HepG2 (cell line): Measurements from ENCODE around the gene RAD21L1. TPM values are rescaled to one million over a fixed set of nuclear protein-coding genes. Genes with fewer than 3 reads are reported as not detected.

Source experiments
- ATAC-seq: fragments of 200-7000 bp; cut with Tn5 transposase; 3 replicates; pipeline ENCODE4 v1.9.1; 2020; ENCODE audit warnings: mild to moderate bottlenecking, moderate library complexity
- BruUV-seq: library from RNA; stranded (reverse); fragments of 400-500 nt; replicated peaks from 2 replicates; lab custom pipeline; 2021; lab: Mats Ljungman, UMichigan
- CTCF ChIA-PET: fragments of 300-600 bp; formaldehyde crosslinking; extraction: SDS; loops from one replicate; lab custom pipeline; 2021; ENCODE audit warnings: low total read pairs, inconsistent platforms, low intra/inter-chr PET ratio; lab: Yijun Ruan, JAX
- POLR2A ChIA-PET: fragments of 350-600 bp; sonication (Branson Sonifier 250); formaldehyde crosslinking; loops from one replicate; lab custom pipeline; 2020; ENCODE audit warnings: antibody characterized with exemption, inconsistent platforms; lab: Yijun Ruan, JAX
- DNase-seq: peaks from one replicate; pipeline ENCODE4 v3.0.0-alpha.2; 2015; ENCODE audit warnings: low spot score
- FAIRE-seq: peaks from 3 replicates; lab custom pipeline; 2011; peaks lifted over from hg19 to GRCh38; lab: Jason Lieb, UNC
- H2AFZ ChIP-seq: one replicate; pipeline ENCODE4 v1.6.1; 2011; ENCODE audit warnings: low read length, inconsistent platforms
- H3K27ac ChIP-seq: fragments of 300-600 bp; 3 replicates; pipeline ENCODE4 v1.8.0; 2011; ENCODE audit warnings: mixed run types, mild to moderate bottlenecking, mixed read lengths, low read length, inconsistent platforms; ENCODE audit not compliant: insufficient read depth; ENCODE audit errors: extremely low read length
- H3K27me3 ChIP-seq, 2 experiments: fragments of 200-600 bp in 1 of 2; 2 replicates in 1 of 2; 3 replicates in 1 of 2; pipeline versions ENCODE4 v1.6.0 to v1.8.0; 2011; ENCODE audit warnings: low read length in 2 of 2, mild to moderate bottlenecking in 2 of 2, moderate library complexity in 2 of 2, inconsistent platforms in 1 of 2; ENCODE audit not compliant: insufficient read depth in 2 of 2, control insufficient read depth in 1 of 2
- H3K36me3 ChIP-seq, 2 experiments: fragments of 200-600 bp in 1 of 2; replicated peaks in 1 of 2; 2 replicates in 1 of 2; 3 replicates in 1 of 2; pipeline versions ENCODE4 v1.5.1 to v1.8.0; 2011; ENCODE audit warnings: low read length in 2 of 2, inconsistent platforms in 1 of 2; ENCODE audit not compliant: insufficient read depth in 2 of 2, control insufficient read depth in 1 of 2
- H3K4me1 ChIP-seq: 2 replicates; pipeline ENCODE4 v1.5.1; 2012; ENCODE audit warnings: low read length, inconsistent platforms; ENCODE audit not compliant: insufficient read depth
- H3K4me2 ChIP-seq: 2 replicates; pipeline ENCODE4 v1.6.0; 2011; ENCODE audit warnings: low read depth, low read length, inconsistent platforms
- H3K4me3 ChIP-seq, 3 experiments: fragments of 200-600 bp in 1 of 3; sonication (generic), shearing (Covaris generic) in 1 of 3; replicated peaks in 1 of 3; 2 replicates each; pipeline ENCODE4 v1.5.1; 2011 to 2016; ENCODE audit warnings: low read length in 3 of 3, inconsistent platforms in 2 of 3, low read depth in 2 of 3, mild to moderate bottlenecking in 2 of 3, control low read depth in 1 of 3, mixed read lengths in 1 of 3; ENCODE audit not compliant: insufficient read depth in 1 of 3
- H3K79me2 ChIP-seq: one replicate; pipeline ENCODE4 v1.6.1; 2011; ENCODE audit warnings: low read length, inconsistent platforms; ENCODE audit not compliant: insufficient read depth
- H3K9ac ChIP-seq: 2 replicates; pipeline ENCODE4 v1.6.0; 2011; ENCODE audit warnings: mild to moderate bottlenecking, low read depth, low read length, inconsistent platforms; ENCODE audit not compliant: insufficient read depth
- H3K9me3 ChIP-seq: 2 replicates; pipeline ENCODE4 v1.5.1; 2012; ENCODE audit warnings: mild to moderate bottlenecking, low read length
- H4K20me1 ChIP-seq: 2 replicates; pipeline ENCODE4 v1.6.0; 2011; ENCODE audit warnings: inconsistent platforms, mild to moderate bottlenecking, low read length, moderate library complexity; ENCODE audit not compliant: insufficient read depth
- FOSL2 ChIP-seq: sonication (generic); formaldehyde crosslinking; IDR thresholded peaks from 2 replicates; pipeline ENCODE4 v1.4.0; 2020; ENCODE audit warnings: missing genetic modification reagents
- MAFF ChIP-seq: IDR thresholded peaks from 2 replicates; pipeline ENCODE4 v1.6.1; 2011; ENCODE audit warnings: low read depth, low read length, improper control_type of control experiment
- MAFK ChIP-seq, 2 experiments: IDR thresholded peaks in 1 of 2; conservative IDR thresholded peaks in 1 of 2; 2 replicates each; pipeline ENCODE4 v1.6.1; 2011; ENCODE audit warnings: improper control_type of control experiment in 2 of 2, low read length in 2 of 2
- NR2F1 ChIP-seq, 2 experiments: fragments of 450-650 bp in 1 of 2; formaldehyde crosslinking in 1 of 2; IDR thresholded peaks; 2 replicates each; pipeline versions ENCODE4 v1.5.0 to v1.6.1; 2016 to 2020; ENCODE audit warnings: mild to moderate bottlenecking in 1 of 2, missing compliant biosample characterization in 1 of 2, missing genetic modification reagents in 1 of 2, moderate library complexity in 1 of 2
- TBL1XR1 ChIP-seq: fragments of 150-350 bp; IDR thresholded peaks from 2 replicates; pipeline ENCODE4 v1.6.1; 2014; ENCODE audit warnings: borderline replicate concordance, low read length; ENCODE audit not compliant: partially characterized antibody
- TEAD2 ChIP-seq: sonication (generic); formaldehyde crosslinking; IDR thresholded peaks from 2 replicates; pipeline ENCODE4 v1.9.0; 2021; ENCODE audit warnings: missing genetic modification reagents
- ZFP62 ChIP-seq: sonication (generic); formaldehyde crosslinking; IDR thresholded peaks from 2 replicates; pipeline ENCODE4 v1.4.0; 2020; ENCODE audit warnings: missing genetic modification reagents
- ZSCAN30 ChIP-seq: sonication (generic); formaldehyde crosslinking; IDR thresholded peaks from 2 replicates; pipeline ENCODE4 v1.5.0; 2020; ENCODE audit warnings: mild to moderate bottlenecking, missing genetic modification reagents
- WGBS: methylation state at CpG from one replicate; pipeline ENCODE4 v1.1.6; 2017; ENCODE audit warnings: low lambda C conversion rate; 5-methylcytosine and 5-hydroxymethylcytosine counted together
- in situ Hi-C: cut with HindIII; loops from 2 replicates; pipeline ENCODE4 v1.10.0; 2017; ENCODE audit warnings: low pct_unique_long_range_greater_than_20kb; ENCODE audit not compliant: extremely low pct_ligation_motif_present
- intact Hi-C: fragments of 100-400 bp; cut with micrococcal nuclease; formaldehyde crosslinking; loops from one replicate; pipeline ENCODE4 v1.10.0; 2022; ENCODE audit not compliant: unreplicated experiment
- polyA plus RNA-seq, 8 experiments: library from polyadenylated mRNA; depleted of rRNA in 3 of 8; stranded (reverse) in 7 of 8; unstranded in 1 of 8; fragments of >200 nt; fragmentation: Illumina TruSeq in 4 of 8; extraction: Trizol in 4 of 8; gene quantifications; 2 replicates each; pipeline versions ENCODE4 v1.2.1 to v1.2.3, GENCODE V29; 2011 to 2016; ENCODE audit warnings: low read depth in 4 of 8, missing spikeins in 1 of 8, mixed read lengths in 1 of 8; ENCODE audit not compliant: insufficient read depth in 1 of 8
- total RNA-seq, 5 experiments: library from RNA; depleted of rRNA; stranded (reverse); fragments of >200 nt; fragmentation: Illumina TruSeq; extraction: Trizol; gene quantifications; 2 replicates each; pipeline ENCODE4 v1.2.3, GENCODE V29; 2016; ENCODE audit warnings: low read depth in 1 of 5

RAD21L1 gene
- total and polyA plus RNA-seq, 2 of the 13 experiments (the other 11 are each of a cell fraction or from before 2014, with no cell fraction given) = not detected

DNA sequence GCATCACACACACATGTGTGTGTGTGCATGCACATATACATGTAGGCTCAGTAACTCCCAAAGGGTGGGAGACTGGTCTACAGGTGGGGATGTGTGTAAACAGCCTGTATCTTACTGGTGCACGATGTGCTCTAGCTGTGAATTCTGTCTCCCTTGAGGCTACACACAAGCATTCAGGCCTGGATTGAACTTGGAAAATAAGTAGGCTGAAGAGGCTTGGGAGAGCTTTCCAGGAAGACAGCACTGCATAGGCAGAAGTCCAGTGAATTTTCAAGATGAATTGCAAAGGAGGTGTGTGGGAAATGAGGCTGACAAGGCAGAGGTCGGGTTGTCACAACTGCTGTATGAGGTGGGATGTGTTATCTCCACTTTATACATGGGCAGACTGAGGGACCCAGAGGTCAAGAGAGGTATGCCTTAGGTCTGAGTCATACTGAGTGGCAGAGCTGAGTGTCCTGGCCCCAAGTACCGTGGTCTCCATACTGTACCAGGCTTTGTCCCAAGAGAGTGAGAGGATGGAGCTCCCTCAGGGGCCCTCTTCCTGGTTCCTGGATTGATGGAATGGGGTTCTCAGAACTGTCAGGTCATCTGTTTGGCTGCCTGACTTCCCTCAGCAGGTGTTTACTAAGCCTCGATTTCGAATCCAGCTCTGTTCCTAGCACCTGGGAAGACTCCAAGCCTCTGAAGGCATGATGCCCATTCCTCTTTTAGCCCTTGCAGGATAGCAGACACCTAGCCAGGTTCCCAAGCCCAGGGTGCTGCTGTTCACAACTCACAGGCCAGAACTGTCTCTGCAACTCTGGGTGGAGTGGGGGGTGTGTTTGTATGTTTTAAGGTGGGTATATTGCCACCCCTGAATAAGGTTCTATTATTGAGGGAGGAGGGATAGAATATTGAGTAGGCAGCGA, 54.6 kb downstream of the RAD21L1 start:
- Histone ChIP-seq H3K4me2 (no peak overlapping the region), H3K9ac (no peak overlapping the region), H3K4me3 (no peak overlapping the region), H3K27ac (no peak overlapping the region), H3K9me3 (no peaks in the 10 kb centered on the region), H4K20me1 (no peaks in the 10 kb centered on the region), H3K36me3 (no peaks in the 10 kb centered on the region), H3K27me3 (peaks cover 9 to 59% of the 10 kb centered on the region in 2 experiments; a peak in 4 of 5 replicates), H3K4me1 (no peaks in the 10 kb centered on the region), H2AFZ (no peak overlapping the region), H3K79me2 (no peaks in the 10 kb centered on the region)
- no TSS peak for BruUV-seq
- in situ Hi-C loops = no loop called here
- ATAC-seq (peak; percentile 61), FAIRE-seq (no peak), DNase-seq (no peak)
- WGBS = 12% methylated on average over 6 of the region's 6 CpGs
- ChIA-PET CTCF (no interaction called here), POLR2A (no interaction called here)
- intact Hi-C loops = no loop called here
- TF ChIP-seq FOSL2 (CRISPR knock-in tag) (peak; percentile 39), NR2F1 (CRISPR knock-in tag; IDR thresholded peaks at IDR 0.05) (0 out of 4 replicates have a peak, but pooled peaks of 1 of the 2 experiments have one; percentile 12), TEAD2 (no peak)

DNA sequence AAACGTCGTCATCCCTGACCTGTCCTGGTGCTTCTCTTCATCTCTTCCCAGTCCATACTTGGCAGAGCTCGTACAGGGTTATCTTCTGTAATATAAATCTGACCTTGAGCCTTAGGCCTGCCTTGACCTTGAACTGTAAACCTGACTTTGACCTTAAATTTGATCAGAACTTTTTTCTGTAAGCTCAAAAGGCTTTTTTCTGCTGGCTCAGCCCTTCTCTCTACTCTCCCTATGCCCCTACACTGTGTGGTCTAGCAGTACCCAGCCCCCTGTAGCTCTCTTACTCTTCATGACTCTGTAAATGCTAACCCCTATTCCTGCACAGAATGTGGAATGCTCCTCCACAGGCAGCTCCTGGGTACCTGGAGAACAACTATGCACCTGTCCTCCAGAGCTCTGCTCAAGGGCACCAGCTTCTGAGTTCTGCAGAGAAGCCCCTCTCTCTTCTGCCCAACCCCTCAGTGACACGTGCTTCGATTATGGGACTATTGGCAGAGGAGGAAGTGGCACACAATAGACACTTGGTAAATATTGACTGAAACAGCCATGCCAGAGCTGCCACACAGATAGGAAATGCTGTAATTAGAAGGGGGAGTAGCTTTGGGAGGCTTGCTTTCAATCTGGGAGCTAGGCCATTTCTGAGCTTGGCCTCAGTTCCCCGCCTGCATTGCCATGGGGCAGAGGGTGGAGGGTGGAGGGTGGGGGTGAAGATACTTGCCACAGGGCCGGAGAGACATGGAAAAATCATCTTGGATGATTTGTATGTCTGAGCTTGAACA, 55.6 kb downstream of the RAD21L1 start:
- no peak for FAIRE-seq
- Histone ChIP-seq H3K4me3 (no peak overlapping the region), H3K27me3 (peaks cover 9 to 57% of the 10 kb centered on the region in 2 experiments; a peak in 4 of 5 replicates), H3K36me3 (no peaks in the 10 kb centered on the region), H3K9me3 (no peaks in the 10 kb centered on the region), H4K20me1 (no peaks in the 10 kb centered on the region), H3K4me1 (no peaks in the 10 kb centered on the region), H3K27ac (no peak overlapping the region)
- BruUV-seq = no TSS peak
- peak; percentile 13 for TF ChIP-seq TBL1XR1
- peak; percentile 55; the same call in 1 of the 2 replicates for TF ChIP-seq MAFF
- peak; percentile 51 to 65 for TF ChIP-seq MAFK (conservative IDR thresholded peaks at IDR 0.05 in 1 of 2, IDR thresholded peaks at IDR 0.05 in 1 of 2; ENCODE audit: low read length in 2 of 2)
- no peak for TF ChIP-seq ZSCAN30 (CRISPR knock-in tag)
- no peak for TF ChIP-seq ZFP62 (CRISPR knock-in tag)
- TF ChIP-seq, all 625 proteins: peak for 3
- H3K79me2 ChIP-seq = no peaks in the 10 kb centered on the region
- WGBS = 9% methylated on average over 7 of the region's 7 CpGs
- no peak overlapping the region for H3K4me2 ChIP-seq
- POLR2A ChIA-PET = no interaction called here
- DNase-seq = no peak
- ATAC-seq = no peak
- CTCF ChIA-PET = no interaction called here
- in situ Hi-C loops (no loop called here), intact Hi-C loops (no loop called here)
- no peak overlapping the region for H3K9ac ChIP-seq
- no peak overlapping the region for H2AFZ ChIP-seq
